Inflammatory macrophage treated with lipopolysaccharide for 1 hour (primary cell): ENCODE results near the gene DVL3.
"Not testable (repeated sequence)": the region's sequence is repeated elsewhere in the genome, so short reads cannot be mapped to it uniquely, and the experiment has no call there.

Source experiments
- DNase-seq, 2 donors: peaks; one replicate each; pipeline ENCODE4 v3.0.0-alpha.2; 2020 to 2022

Gene DVL3

GRCh38 chr3:184154885-184155643, at the start of gene DVL3:
DVL3 (plus strand) TSS chr3:184155377; CDS start chr3:184155636, 259 bp downstream.
- DNase-seq: peak; percentile 51 to 53

DNA sequence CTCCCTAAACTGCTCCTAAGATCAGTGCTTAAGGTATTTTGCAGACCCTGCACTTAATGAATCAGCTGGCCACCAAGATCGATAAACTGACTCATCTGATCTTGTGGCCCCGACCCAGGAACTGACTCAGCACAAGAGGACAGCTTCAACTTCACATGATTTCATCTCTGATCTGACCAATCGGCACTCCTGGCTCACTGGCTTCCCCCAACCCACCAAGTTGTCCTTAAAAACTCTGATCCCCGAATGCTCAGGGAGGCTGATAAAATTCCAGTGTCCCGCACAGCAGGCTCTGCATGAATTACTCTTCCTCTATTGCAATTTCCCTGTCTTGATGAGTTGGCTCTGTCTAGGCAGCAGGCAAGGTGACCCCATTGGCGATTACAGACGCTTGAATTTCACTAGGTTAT, 44.9 kb upstream of the DVL3 start:
- no peak for DNase-seq

GRCh38 chr3:184116017-184116416, 39.2 kb upstream of the DVL3 start:
- DNase-seq: no peak

GRCh38 chr3:184117636-184118035, 37.5 kb upstream of the DVL3 start:
- no peak for DNase-seq

DNA sequence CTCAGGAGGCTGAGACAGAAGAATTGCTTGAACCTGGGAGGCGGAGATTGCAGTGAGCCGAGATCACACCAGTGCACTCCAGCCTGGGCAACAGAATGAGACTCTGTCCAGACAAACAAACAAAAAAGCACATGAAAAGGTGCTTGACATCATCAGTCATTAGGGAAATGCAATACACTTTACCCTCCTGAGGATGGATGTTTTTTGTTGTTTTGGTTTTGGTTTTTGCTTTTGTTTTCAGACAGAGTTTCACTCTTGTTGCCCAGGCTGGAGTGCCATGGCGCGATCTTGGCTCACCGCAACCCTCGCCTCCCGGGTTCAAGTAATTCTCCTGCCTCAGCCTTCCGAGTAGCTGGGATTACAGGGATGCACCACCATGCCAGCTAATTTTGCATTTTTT, 34.1 kb upstream of the DVL3 start:
- not testable (repeated sequence) for DNase-seq

GRCh38 chr3:184126006-184126405, 29.2 kb upstream of the DVL3 start:
- no peak for DNase-seq

DNA sequence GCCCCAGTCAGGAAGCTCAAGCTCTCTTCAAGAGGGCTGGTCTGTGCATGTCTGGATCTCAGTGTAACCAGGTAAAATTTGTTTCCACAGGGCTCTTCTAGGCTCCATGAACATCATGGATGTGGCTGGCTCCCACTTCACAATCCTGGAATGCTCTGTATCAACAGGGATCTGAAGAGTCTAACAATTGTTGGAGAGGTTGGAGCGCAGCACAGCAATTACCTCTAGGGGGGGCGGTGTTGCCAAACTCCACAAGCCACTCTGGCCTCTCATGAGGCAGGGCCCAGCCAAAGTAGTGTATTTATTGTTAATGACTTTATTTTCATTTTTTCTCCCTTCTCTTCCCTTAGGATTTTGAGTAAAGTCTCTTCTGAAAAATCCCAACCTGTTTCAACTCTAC, 26.2 kb upstream of the DVL3 start:
- DNase-seq: peak; percentile 10 to 39

- no peak for DNase-seq
Measured at GRCh38 chr3:184132945-184133344, 22.2 kb upstream of the DVL3 start.

DNA sequence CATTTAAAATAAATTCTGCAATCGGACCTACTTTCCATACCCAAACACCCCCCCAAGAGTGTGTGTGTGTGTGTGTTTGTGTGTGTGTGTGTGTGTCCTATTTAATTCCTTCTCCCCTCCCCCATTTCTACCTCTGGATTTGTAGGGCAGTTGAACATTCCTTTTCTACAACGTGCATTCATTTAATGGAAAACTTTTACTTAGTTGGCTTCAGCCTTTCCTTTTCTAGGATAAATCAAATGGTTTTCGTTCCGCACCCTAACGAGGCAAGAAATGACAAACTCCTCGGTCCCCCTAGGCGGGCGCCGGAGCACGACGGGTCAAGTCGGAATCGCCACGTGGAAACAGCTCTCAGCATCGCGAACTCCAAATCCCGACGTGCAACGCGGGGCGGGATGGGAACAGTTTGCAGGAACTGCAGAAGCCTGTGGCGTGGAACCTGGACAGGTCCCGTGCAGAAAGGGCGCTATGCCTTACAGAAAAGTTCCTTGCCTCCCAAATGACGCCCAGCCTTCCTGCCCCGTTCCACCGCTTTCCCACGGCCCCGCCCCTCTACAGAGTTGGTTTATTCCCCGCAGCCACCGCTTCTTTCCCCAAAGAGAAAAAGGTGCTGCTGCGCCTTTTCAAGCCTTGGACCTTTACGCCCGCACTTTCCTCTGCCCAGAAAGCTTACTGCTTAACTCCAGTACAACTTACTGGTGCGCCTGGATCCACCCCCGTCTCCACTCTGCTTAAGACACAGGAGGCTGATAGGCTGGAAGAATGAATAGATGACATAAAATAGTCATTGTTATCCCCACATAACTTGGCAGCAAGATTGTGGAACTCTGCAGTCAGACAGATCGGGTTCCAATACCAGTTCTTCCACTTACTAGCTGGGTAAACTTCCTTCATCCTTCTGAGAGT, 21.1 kb upstream of the DVL3 start:
- peak; percentile 66 to 67 for DNase-seq

DNA sequence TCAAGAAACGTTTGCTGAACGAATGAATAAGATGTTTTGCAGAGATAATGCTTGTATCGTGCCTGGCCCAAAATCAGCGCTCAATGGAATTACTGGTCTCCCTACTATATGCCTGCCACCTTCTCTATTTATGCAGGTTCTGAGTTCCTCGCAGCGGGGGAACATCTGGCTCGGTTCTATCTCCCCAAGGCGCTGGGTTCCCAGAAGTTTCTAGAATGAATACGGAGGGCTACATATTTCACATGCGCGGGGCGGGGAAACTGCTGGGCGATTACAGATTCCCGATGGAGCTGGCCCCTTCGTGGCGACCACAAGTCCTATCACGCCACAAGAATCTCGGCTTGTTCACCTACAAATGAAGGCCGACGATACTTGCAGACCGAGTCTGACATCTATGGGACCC, 20.4 kb upstream of the DVL3 start:
- peak in 1 of 2 donors; percentile 27 for DNase-seq

- DNase-seq: peak; percentile 92 to 94
Measured at GRCh38 chr3:184135149-184135910, 19.8 kb upstream of the DVL3 start, which contains the start of gene EIF2B5. EIF2B5 (plus strand) TSS chr3:184135358; CDS start chr3:184135386, 28 bp downstream.

DNA sequence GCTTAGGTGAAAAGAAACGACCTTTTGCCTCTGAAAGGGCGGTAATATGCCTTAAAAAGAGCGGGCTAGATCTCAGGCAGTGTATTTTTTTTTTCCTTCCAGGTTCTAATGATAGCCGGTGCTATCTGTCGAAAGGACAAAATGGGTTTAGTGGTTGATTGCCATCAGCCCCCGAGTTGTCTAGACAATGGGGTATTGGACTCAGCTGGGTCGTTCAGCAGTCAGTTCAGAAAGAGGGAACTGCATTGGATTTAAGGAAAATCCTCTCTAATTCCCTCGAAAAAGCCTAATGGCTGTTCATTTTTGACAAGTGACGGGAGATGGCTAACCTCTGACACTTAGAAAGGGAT, 19.3 kb upstream of the DVL3 start:
- no peak for DNase-seq

GRCh38 chr3:184140436-184140835, 14.7 kb upstream of the DVL3 start:
- DNase-seq: no peak

DNA sequence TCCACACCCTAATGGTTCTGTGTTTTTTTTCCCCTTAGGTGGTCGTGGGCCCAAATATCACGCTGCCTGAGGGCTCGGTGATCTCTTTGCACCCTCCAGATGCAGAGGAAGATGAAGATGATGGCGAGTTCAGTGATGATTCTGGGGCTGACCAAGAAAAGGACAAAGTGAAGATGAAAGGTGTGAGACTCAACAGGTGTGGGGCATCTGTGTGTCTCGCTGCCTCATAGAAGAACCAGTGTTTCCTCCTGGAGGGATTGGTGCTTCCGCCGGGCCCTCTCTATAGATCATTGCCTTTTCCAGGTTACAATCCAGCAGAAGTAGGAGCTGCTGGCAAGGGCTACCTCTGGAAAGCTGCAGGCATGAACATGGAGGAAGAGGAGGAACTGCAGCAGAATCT, 13.0 kb upstream of the DVL3 start:
- no peak for DNase-seq

- DNase-seq: no peak
Measured at GRCh38 chr3:184143327-184143726, 11.8 kb upstream of the DVL3 start.

DNA sequence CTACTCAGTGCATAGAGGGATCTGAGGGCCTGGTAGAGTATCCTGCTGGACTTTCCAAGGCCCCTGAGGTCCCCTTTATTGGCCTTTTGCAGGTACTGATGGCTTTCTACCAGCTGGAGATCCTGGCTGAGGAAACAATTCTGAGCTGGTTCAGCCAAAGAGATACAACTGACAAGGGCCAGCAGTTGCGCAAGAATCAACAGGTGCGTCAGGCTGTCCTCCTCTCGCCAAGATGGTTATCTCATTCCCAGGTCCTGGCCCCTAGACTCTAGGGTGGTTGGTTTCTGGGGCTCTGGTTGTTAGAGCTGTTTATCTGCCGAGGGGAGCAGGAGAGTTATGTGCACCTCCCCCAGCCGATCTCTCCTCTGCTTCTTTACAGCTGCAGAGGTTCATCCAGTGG, 10.7 kb upstream of the DVL3 start:
- DNase-seq: no peak

DNA sequence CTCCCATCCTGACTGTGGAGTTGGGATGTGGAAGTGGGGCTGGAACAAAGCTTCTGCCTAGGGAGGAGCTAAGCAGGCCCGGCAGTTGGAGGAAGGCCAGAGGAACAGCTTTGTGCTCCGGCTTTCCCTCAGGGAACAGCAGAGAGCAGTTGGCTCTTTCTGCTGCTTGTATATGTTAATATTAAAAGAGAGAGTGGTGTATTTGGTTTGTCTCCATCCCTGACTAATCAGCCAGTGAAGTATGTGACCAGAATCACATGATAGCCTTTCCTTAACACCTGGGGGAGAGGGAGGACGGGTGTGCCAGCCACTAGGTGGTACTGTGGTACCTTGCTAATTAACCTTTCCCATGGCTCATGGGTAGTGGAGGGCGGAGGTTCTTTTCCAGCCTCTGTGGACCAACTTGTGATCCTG, 10.1 kb upstream of the DVL3 start:
- DNase-seq: peak in 1 of 2 donors; percentile 31

DNA sequence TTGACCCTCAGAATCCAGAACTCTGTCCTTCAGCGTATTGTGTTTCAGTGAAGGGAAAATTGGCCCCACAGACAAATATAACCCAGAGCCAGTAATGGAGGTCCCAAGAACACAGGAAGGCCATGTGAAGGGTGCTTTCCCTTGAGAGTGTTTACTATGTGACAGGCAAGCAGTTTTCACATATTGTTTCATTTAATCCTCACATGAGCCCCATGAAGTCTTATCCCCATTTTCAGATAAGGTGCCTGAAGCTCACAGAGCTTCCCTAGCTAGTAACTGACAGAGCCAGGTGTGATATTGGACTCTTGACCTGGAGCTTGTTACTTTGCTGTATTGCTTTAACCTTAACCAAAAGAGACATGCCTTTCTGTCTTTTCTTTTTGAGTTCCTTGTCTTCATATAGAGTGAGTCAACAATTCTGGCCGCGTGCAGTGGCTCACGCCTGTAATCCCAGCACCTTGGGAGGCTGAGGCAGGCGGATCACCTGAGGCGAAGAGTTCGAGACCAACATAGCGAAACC, 9.4 kb upstream of the DVL3 start:
- no peak for DNase-seq

- DNase-seq: peak; percentile 98
Measured at GRCh38 chr3:184148076-184148475, 7.1 kb upstream of the DVL3 start.

- no peak for DNase-seq
Measured at GRCh38 chr3:184149123-184149522, 6.1 kb upstream of the DVL3 start.

DNA sequence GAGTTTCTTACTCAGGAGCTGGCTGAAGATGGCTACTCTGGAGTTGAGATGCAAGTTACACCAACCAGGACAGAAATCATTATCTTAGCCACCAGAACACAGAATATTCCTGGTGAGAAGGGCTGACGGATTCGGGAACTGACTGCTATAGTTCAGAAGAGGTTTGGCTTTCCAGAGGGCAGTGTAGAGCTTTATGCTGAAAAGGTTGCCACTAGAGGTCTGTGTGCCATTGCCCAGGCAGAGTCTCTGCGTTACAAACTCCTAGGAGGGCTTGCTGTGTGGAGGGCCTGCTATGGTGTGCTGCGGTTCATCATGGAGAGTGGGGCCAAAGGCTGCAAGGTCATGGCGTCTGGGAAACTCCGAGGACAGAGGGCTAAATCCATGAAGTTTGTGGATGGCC, 5.4 kb upstream of the DVL3 start:
- not testable (repeated sequence) for DNase-seq

GRCh38 chr3:184155644-184156521, 706 bp downstream of the DVL3 start:
- DNase-seq: peak in 1 of 2 donors; percentile 47
